Activated CD8-positive, alpha-beta memory T cell treated with anti-CD3 and anti-CD28 coated beads for 1 hour (primary cell): ENCODE data around the gene SMARCAD1.

Experiments used
- DNase-seq, 2 donors: peaks; one replicate each; pipeline ENCODE4 v3.0.0-alpha.2; 2020; ENCODE audit warnings: low read depth in 1 of 2; ENCODE audit errors: extremely low read depth in 1 of 2

SMARCAD1 gene

DNA sequence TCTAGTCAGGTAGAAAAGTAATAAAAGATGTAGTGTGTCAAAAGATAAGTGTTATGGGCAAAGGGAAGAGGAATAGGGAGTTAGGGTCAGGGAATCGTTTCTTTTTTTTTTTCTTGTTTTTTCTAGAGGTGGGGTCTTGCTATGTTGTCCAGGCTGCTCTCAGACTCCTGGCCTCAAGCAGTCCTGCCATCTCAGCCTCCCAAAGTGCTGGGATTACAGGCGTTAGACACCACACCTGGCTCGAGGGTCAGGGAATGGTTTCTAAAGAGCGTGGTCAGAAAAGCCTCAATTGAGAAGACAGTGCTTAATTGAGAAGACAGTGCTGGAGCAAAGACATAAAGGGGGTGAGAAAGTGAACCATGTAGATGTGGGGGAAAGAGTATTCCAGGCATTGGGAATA is 19.1 kb downstream of the SMARCAD1 start:
- DNase-seq: no peak

GRCh38 chr4:94228493-94229216 is 21.0 kb downstream of the SMARCAD1 start:
- DNase-seq: no peak

DNA sequence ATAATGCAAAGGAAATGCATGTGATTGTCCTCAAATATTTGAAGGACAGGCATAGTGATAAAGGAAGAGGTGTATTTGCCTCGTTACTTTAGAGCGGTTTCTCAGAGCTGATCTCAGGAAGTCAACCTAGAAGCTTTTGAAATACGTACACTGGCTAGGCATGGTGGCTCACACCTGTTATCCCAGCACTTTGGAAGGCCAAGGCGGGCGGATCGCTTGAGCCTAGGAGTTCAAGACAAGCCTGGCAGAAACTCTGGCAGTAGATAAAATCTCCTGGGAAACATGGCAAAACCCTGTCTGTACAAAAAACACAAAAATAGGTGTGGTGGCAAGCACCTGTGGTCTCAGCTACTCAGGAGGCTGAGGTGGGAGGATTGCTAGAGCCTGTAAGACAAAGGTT is 24.9 kb downstream of the SMARCAD1 start:
- no peak for DNase-seq

DNA sequence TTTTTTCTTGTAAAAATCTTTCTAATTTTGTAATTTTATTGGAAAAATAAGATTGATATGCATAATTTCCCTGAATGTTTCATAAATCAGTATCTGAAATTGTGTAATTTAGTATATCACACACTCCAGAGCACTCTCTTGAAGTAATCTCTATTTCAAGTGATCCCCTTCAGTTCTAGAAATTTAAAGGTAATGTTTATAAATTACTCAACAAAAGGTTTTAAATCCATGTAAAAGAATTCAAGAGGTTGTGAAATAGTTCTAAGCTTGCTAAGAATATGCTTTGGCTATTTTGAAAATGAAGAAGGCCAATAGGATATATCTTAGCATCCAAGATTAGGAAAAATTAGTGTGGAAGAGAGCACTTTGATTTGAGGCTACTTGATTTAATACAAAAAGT is 28.2 kb downstream of the SMARCAD1 start:
- DNase-seq: no peak

- DNase-seq: no peak
Observed at GRCh38 chr4:94237271-94237670, 29.6 kb downstream of the SMARCAD1 start.

- no peak for DNase-seq
Observed at GRCh38 chr4:94238160-94238559, 30.5 kb downstream of the SMARCAD1 start.

DNA sequence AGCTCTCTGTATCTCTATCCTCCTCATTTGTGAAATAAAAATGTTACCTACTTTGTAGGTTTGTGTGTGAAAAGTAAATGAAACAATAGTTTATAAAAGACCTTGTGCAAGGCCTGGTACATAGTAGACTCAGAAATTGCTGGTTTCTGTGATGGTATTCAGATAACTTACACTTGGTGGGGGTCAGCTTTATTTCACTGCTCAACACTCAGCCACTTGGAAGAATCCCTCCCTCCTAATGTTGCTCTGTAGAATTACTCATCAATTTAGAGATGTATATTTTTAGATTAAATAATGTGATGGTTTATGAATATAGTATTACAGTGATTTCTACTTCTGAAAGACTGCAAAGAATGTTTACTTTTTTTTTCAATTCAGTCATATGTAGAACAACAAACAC is 32.7 kb downstream of the SMARCAD1 start:
- no peak for DNase-seq

DNA sequence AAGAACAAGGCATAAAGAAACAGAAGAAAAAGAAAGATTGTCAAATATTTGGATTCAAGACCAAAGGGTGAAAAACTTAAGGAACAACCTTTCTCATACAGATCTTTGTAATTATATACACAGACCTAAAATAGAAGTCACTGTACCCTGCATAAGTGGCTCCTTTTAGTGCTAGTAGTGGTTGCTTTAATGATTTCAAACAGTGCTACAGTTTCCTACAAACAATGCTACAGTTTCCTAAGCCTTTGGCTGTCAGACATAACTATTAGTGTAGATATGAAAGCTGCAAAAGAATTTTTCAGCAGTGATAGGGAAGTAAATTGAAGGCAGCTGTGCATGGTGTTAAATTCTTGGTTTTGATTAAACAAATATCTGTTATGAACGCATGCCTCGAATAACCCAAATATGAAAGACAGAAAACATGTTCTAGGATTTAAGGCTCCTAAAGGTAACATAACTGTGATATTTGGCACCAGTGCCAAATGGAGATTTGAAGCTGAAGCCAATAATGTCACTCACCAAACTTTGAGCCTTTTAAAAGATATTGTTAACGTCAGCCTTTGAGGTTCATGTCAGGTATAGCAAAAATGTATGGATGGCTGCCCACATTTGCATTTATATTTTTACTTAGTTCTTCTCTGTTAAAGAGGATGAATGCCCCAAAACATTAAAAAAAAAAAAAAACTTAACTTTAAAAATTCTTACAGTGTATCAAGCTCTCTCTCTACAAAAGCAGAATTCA is 36.6 kb downstream of the SMARCAD1 start:
- DNase-seq: no peak

DNA sequence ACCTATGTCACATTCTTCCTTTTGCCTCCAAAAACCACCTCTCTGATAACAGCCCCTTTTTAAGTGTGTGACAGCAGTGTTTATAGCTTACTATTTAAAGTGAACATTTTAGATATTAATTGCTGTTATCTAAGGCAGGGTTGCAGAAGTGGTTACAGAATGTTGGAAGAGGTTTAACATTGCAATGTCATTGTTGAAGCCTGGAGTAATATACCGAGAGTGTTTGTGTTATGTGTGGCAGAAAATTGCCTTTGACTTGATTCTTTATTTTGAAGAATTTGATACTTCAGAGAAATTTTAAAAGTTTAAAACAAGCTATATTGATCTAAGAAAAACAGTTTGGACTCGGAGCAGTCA is 37.1 kb downstream of the SMARCAD1 start:
- DNase-seq: no peak

DNA sequence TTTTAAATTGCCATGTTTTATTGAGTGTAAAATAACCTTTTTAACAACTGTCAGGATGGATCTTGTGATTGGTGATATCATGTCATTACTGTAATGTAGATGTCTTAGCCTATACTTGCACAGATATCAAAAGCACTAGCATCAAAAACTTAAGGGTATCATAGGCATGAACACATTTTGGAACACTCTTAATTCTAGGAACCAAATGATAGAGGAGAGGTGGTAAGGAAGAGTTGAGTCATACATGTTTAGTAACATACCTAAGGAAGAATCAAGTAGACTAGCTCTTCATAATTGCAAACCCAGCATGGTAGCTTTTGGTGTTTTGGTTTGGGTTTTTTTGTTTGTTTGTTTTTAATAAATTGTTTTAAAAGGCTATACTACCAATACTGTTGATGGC is 43.4 kb downstream of the SMARCAD1 start:
- DNase-seq: no peak

- no peak for DNase-seq
Observed at GRCh38 chr4:94253036-94253435, 45.4 kb downstream of the SMARCAD1 start.

GRCh38 chr4:94256144-94256783 is 48.6 kb downstream of the SMARCAD1 start:
- no peak for DNase-seq

DNA sequence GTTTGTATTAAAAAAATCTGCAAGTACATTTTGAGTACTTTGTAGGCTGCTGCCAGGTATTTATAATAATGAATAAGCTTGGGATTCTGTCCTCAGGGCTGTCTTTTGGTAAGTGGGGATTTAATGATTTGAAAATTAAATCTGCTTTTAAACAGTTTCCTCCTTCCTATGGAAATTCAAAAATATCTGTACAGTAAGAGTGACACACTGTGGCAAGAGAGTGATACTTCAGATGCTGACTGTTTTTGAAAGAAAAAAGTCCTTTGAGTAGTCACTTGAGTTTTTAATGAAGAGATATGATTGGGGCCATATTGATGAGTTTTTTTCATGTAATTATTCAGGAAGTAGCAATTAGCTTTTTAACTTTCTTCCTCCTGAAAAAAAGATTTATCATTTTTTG is 49.2 kb downstream of the SMARCAD1 start:
- no peak for DNase-seq

DNA sequence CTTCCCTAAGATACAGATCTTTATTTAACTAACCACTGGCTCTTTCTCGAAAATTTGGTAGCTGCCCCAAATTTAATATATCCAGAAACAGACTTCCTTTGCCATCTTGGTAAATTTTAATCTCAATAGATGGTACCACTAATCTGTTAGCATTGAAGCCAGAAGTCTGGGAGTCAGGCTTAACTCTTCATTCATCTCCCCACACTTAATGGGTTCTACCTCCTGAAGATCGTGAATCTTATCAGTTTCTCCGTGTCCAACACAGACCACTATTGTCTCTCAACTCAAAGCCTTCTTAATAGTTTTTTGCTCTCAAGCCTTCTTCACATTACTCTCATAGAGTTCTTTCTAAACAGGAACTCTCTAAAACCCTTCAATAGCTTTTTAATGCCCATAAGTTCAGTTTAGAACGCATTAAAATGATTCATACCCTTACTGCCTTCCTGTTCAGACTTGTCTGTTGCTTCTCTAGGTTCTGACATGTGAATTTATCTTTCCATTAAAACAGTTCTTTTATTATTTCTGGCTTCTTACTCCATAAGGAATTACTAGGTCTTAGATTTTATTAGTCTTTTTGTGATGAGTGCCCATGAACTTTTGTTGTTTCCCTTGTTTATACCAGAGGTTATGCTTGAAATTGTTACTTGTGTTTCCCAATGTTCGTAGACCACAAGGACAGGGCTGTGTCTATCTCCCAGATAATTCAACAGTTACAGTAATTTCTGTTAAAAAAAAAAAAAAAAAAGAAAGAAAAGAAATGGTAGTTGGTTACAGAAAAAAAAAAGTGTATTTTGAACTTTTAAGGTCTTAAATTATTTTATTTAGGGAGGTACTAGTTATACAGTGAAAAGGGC is 54.7 kb downstream of the SMARCAD1 start:
- DNase-seq: no peak

DNA sequence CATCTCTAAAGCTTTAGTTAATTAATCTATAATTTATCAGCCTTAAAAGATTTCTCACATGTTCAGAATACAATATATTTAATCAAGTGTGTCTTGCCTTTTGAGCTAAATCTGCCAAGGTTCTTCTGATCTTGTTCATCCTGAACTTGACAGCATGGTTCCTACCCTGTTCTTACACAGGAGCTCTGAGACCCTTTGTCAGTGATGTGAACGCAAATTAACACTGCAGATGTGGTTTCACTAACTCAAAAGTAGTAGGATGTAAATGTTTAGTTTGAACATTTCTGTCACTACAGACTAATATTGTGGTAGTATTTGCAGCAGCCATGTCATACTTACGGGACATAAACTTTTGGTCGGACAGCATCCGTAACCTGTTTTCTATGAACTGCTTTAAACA is 59.4 kb downstream of the SMARCAD1 start:
- DNase-seq: no peak

DNA sequence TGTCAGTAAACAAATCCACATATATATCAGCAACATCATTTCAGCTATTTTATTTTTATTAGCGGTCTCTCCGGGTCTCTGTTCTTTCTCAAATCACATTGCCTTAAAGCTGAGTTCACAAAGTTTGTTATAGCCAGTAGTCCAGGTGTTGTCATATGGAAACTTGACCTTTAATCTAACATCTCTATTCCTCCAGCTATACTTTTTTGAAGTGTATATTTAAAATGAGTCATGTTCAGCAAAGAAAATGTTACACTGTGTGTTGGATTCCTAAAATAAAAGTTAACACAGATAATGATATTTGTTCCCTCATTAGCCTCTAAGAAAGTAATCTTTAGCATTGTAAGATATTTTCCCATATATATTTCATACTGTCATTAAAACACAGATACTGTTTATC is 63.6 kb downstream of the SMARCAD1 start:
- no peak for DNase-seq

GRCh38 chr4:94274912-94275311 is 67.2 kb downstream of the SMARCAD1 start:
- no peak for DNase-seq

- no peak for DNase-seq
Observed at GRCh38 chr4:94276204-94276603, 68.5 kb downstream of the SMARCAD1 start.

- no peak for DNase-seq
Observed at GRCh38 chr4:94277534-94277933, 69.9 kb downstream of the SMARCAD1 start.

GRCh38 chr4:94278781-94279180 is 71.1 kb downstream of the SMARCAD1 start:
- DNase-seq: no peak

- no peak for DNase-seq
Observed at GRCh38 chr4:94284889-94285288, 77.2 kb downstream of the SMARCAD1 start.
